OCI-LY7 (cell line): Measurements from ENCODE around the gene ZNF423.

ENCODE experiments used
- CTCF ChIP-seq: fragments of 200-600 bp; sonication (generic); conservative IDR thresholded peaks from 2 replicates; pipeline ENCODE4 v1.5.1; 2014; ENCODE audit warnings: mild to moderate bottlenecking, antibody characterized with exemption, low read length, moderate library complexity, mixed read lengths
- EZH2phosphoT487 ChIP-seq: fragments of 200-600 bp; sonication (generic); IDR thresholded peaks from 2 replicates; pipeline ENCODE4 v1.6.1; 2018; ENCODE audit warnings: low read depth, borderline replicate concordance, mild to moderate bottlenecking, mixed run types, antibody characterized with exemption, low read length, moderate library complexity, mixed read lengths

DNA sequence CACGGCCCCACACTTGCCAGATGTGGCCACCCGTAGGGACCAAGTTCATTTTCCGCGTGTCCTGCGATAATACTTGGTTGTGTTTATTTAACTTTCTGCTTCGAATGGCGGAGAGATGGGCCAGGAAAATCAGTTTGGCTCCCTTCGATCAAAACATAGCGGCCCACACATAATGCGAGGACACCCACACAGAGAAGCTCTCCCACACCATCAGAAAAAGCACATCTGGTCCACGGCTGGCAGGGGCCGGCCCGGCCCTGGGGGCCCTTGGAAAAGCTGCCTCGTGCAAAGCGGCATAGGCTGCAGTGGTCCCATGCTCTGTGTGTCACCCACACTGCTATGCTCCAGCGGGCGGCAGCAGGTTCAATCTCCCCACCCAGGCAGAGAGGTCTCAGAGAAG is 46.9 kb downstream of the ZNF423 start:
- TF ChIP-seq CTCF (no peak), EZH2phosphoT487 (no peak)
